BLaER1 treated with 17β-estradiol and CSF1 and Interleukin-3, amounts not matched to agents 10 nM and 100 nM (cell line): ENCODE data around the gene LGALS3BP.

Source experiments
- H3K27ac ChIP-seq, 11 experiments: shearing (Covaris generic); formaldehyde crosslinking; 2 replicates each; pipeline ENCODE4 v1.8.1; 2022
- H3K27me3 ChIP-seq, 11 experiments: shearing (Covaris generic); formaldehyde crosslinking; 2 replicates each; pipeline ENCODE4 v1.8.1; 2022
- H3K36me3 ChIP-seq, 11 experiments: shearing (Covaris generic); formaldehyde crosslinking; 2 replicates each; pipeline ENCODE4 v1.8.1; 2022
- H3K4me1 ChIP-seq, 10 experiments: shearing (Covaris generic); formaldehyde crosslinking; 2 replicates each; pipeline ENCODE4 v1.8.1; 2022
- H3K4me2 ChIP-seq, 11 experiments: shearing (Covaris generic); formaldehyde crosslinking; 2 replicates each; pipeline ENCODE4 v1.8.1; 2022
- H3K4me3 ChIP-seq, 10 experiments: shearing (Covaris generic); formaldehyde crosslinking; 2 replicates each; pipeline ENCODE4 v1.8.1; 2022
- H3K9ac ChIP-seq, 11 experiments: shearing (Covaris generic); formaldehyde crosslinking; 2 replicates each; pipeline ENCODE4 v1.8.1; 2022
- H3K9me3 ChIP-seq, 11 experiments: shearing (Covaris generic); formaldehyde crosslinking; replicated peaks in 1 of 11; 2 replicates each; pipeline ENCODE4 v1.8.1; 2022
- H4K20me1 ChIP-seq, 11 experiments: shearing (Covaris generic); formaldehyde crosslinking; 2 replicates each; pipeline ENCODE4 v1.8.1; 2022
- Cebpa-rat ChIP-seq, 11 experiments: shearing (Covaris generic); IDR thresholded peaks; 2 replicates each; pipeline ENCODE4 v1.8.1; 2022

Gene LGALS3BP

GRCh38 chr17:78997881-78998280 is 18.2 kb upstream of the LGALS3BP start:
- no peak overlapping the region for H3K4me2 ChIP-seq
- peaks cover 88 to 100% (median 99%) of the 10 kb centered on the region in 11 experiments; a peak in 21 of 22 replicates for H4K20me1 ChIP-seq
- H3K27ac ChIP-seq, result no peak overlapping the region
- H3K27me3 ChIP-seq, result no peaks in the 10 kb centered on the region
- H3K9me3 ChIP-seq, result no peaks in the 10 kb centered on the region
- peaks cover 77 to 100% (median 93%) of the 10 kb centered on the region in 11 experiments for H3K36me3 ChIP-seq
- H3K9ac ChIP-seq, result no peak overlapping the region
- no peak for TF ChIP-seq Cebpa-rat (IDR thresholded peaks at IDR 0.05)
- no peak overlapping the region for H3K4me3 ChIP-seq
- peaks cover 0 to 20% (median 0%) of the 10 kb centered on the region in 10 experiments; a peak in 5 of 20 replicates for H3K4me1 ChIP-seq

- Histone ChIP-seq H4K20me1 (peaks cover 85 to 100% (median 97%) of the 10 kb centered on the region in 11 experiments; a peak in 21 of 22 replicates), H3K27me3 (no peaks in the 10 kb centered on the region), H3K36me3 (peaks cover 81 to 100% (median 93%) of the 10 kb centered on the region in 11 experiments), H3K4me1 (peaks cover 0 to 17% (median 0%) of the 10 kb centered on the region in 10 experiments; a peak in 5 of 20 replicates), H3K4me2 (no peak overlapping the region), H3K9ac (no peak overlapping the region), H3K27ac (no peak overlapping the region), H3K9me3 (no peaks in the 10 kb centered on the region), H3K4me3 (no peak overlapping the region)
- no peak for TF ChIP-seq Cebpa-rat (IDR thresholded peaks at IDR 0.05)
These were observed 17.6 kb upstream of the LGALS3BP start for GRCh38 chr17:78997231-78997741.

GRCh38 chr17:78996781-78997201 is 17.1 kb upstream of the LGALS3BP start:
- TF ChIP-seq Cebpa-rat (IDR thresholded peaks at IDR 0.05), result no peak
- H3K4me2 ChIP-seq, result no peak overlapping the region
- peaks cover 86 to 100% (median 94%) of the 10 kb centered on the region in 11 experiments for H3K36me3 ChIP-seq
- H4K20me1 ChIP-seq, result peaks cover 80 to 100% (median 92%) of the 10 kb centered on the region in 11 experiments; a peak in 21 of 22 replicates
- 0 out of 22 replicates have a peak overlapping the region, but pooled peaks of 2 of the 11 experiments have one; percentile 5 to 33 for H3K9ac ChIP-seq
- no peak overlapping the region; a peak in 1 of 22 replicates for H3K27ac ChIP-seq
- H3K4me1 ChIP-seq, result peaks cover 0 to 14% (median 0%) of the 10 kb centered on the region in 10 experiments; a peak in 3 of 20 replicates
- no peaks in the 10 kb centered on the region for H3K9me3 ChIP-seq
- H3K4me3 ChIP-seq, result no peak overlapping the region
- no peaks in the 10 kb centered on the region for H3K27me3 ChIP-seq

GRCh38 chr17:78995761-78996451 is 16.2 kb upstream of the LGALS3BP start:
- Histone ChIP-seq H4K20me1 (peaks cover 72 to 97% (median 83%) of the 10 kb centered on the region in 11 experiments; a peak in 21 of 22 replicates), H3K9me3 (no peaks in the 10 kb centered on the region), H3K4me1 (peaks cover 0 to 14% (median 0%) of the 10 kb centered on the region in 10 experiments; a peak in 3 of 20 replicates), H3K27ac (peak overlapping the region in 1 of 11 experiments; percentile 20; a peak in 2 of 22 replicates), H3K36me3 (peaks cover 92 to 100% (median 99%) of the 10 kb centered on the region in 11 experiments), H3K4me2 (no peak overlapping the region), H3K4me3 (no peak overlapping the region), H3K9ac (0 out of 22 replicates have a peak overlapping the region, but pooled peaks of 1 of the 11 experiments have one; percentile 20), H3K27me3 (no peaks in the 10 kb centered on the region)
- TF ChIP-seq Cebpa-rat (IDR thresholded peaks at IDR 0.05), result no peak

- no peak overlapping the region for H3K27ac ChIP-seq
- H3K9ac ChIP-seq, result 0 out of 22 replicates have a peak overlapping the region, but pooled peaks of 1 of the 11 experiments have one; percentile 20
- peaks cover 0 to 14% (median 0%) of the 10 kb centered on the region in 10 experiments; a peak in 3 of 20 replicates for H3K4me1 ChIP-seq
- peaks cover 95 to 100% (median 99%) of the 10 kb centered on the region in 11 experiments for H3K36me3 ChIP-seq
- peaks cover 64 to 90% (median 76%) of the 10 kb centered on the region in 11 experiments; a peak in 21 of 22 replicates for H4K20me1 ChIP-seq
- no peak overlapping the region for H3K4me3 ChIP-seq
- no peak overlapping the region for H3K4me2 ChIP-seq
- no peaks in the 10 kb centered on the region for H3K9me3 ChIP-seq
- no peaks in the 10 kb centered on the region for H3K27me3 ChIP-seq
- no peak for TF ChIP-seq Cebpa-rat (IDR thresholded peaks at IDR 0.05)
These were observed 15.5 kb upstream of the LGALS3BP start for GRCh38 chr17:78995022-78995760.

- H3K27me3 ChIP-seq, result no peaks in the 10 kb centered on the region
- peaks cover 56 to 79% (median 66%) of the 10 kb centered on the region in 11 experiments; a peak in 21 of 22 replicates for H4K20me1 ChIP-seq
- TF ChIP-seq Cebpa-rat (IDR thresholded peaks at IDR 0.05), result no peak
- peaks cover 92 to 100% (median 99%) of the 10 kb centered on the region in 11 experiments for H3K36me3 ChIP-seq
- no peak overlapping the region for H3K4me3 ChIP-seq
- no peak overlapping the region for H3K9ac ChIP-seq
- no peak overlapping the region for H3K4me2 ChIP-seq
- H3K9me3 ChIP-seq, result no peaks in the 10 kb centered on the region
- no peak overlapping the region; a peak in 1 of 22 replicates for H3K27ac ChIP-seq
- H3K4me1 ChIP-seq, result peaks cover 0 to 20% (median 4%) of the 10 kb centered on the region in 10 experiments; a peak in 13 of 20 replicates
These were observed 14.4 kb upstream of the LGALS3BP start for GRCh38 chr17:78993981-78994671.

GRCh38 chr17:78993241-78993956 is 13.7 kb upstream of the LGALS3BP start:
- H3K4me3 ChIP-seq, result no peak overlapping the region
- peaks cover 49 to 72% (median 58%) of the 10 kb centered on the region in 11 experiments; a peak in 21 of 22 replicates for H4K20me1 ChIP-seq
- H3K4me2 ChIP-seq, result no peak overlapping the region
- H3K27ac ChIP-seq, result no peak overlapping the region
- no peaks in the 10 kb centered on the region for H3K27me3 ChIP-seq
- H3K9me3 ChIP-seq, result no peaks in the 10 kb centered on the region
- H3K9ac ChIP-seq, result 0 out of 22 replicates have a peak overlapping the region, but pooled peaks of 2 of the 11 experiments have one; percentile 4 to 14
- H3K36me3 ChIP-seq, result peaks cover 85 to 98% (median 92%) of the 10 kb centered on the region in 11 experiments
- H3K4me1 ChIP-seq, result peaks cover 3 to 27% (median 12%) of the 10 kb centered on the region in 10 experiments
- TF ChIP-seq Cebpa-rat (IDR thresholded peaks at IDR 0.05), result no peak
